GM13977 (cell line): ENCODE data around the gene SLC1A5.

Experiments used
- DNase-seq: peaks from one replicate; pipeline ENCODE4 v3.0.0; 2012; ENCODE audit warnings: low spot score
- in situ Hi-C: fragments of 300-500 bp; cut with MboI; formaldehyde crosslinking; loops from one replicate; pipeline ENCODE4 v1.12.0; 2022; ENCODE audit warnings: low sequenced_read_pairs, low pct_unique_long_range_greater_than_20kb, mixed read lengths, inconsistent platforms; ENCODE audit not compliant: unreplicated experiment
- TF ChIP-seq, protein P1 (sequence below): IDR thresholded peaks from 2 replicates; pipeline ENCODE4 v1.5.1; 2012; ENCODE audit warnings: mild to moderate bottlenecking, control low read depth; ENCODE audit not compliant: insufficient read depth; ENCODE audit errors: extremely low read depth, missing control alignments

SLC1A5 gene

DNA sequence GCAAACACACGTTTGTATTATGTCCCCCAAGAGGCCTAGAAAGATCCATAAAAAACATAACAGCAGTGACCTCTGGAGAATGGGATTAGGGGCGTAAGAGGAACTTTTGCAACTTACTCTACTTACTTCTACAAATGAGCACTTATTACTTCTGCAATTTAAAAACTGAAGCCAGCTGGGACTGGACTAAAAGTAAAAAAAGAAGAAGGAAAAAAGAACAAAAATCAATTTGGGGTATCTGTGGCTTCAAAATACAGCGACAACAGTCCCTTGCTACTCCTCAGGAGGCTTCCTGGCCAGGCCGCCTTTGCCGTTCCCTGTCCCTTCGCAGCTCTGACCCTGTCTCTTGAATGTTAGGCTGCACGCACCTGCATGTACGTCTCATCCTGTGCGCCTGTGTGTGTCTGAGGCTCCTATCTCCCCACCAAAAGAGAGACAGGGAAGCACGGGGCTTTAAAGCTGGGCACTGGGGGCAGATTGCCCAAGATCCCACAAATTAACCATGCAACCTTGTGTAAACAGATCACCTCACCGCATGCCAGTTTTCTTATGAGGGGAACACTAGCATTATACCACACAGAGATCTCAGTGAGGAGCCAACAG is 54.6 kb downstream of the SLC1A5 start:
- TF ChIP-seq, protein P1, sequence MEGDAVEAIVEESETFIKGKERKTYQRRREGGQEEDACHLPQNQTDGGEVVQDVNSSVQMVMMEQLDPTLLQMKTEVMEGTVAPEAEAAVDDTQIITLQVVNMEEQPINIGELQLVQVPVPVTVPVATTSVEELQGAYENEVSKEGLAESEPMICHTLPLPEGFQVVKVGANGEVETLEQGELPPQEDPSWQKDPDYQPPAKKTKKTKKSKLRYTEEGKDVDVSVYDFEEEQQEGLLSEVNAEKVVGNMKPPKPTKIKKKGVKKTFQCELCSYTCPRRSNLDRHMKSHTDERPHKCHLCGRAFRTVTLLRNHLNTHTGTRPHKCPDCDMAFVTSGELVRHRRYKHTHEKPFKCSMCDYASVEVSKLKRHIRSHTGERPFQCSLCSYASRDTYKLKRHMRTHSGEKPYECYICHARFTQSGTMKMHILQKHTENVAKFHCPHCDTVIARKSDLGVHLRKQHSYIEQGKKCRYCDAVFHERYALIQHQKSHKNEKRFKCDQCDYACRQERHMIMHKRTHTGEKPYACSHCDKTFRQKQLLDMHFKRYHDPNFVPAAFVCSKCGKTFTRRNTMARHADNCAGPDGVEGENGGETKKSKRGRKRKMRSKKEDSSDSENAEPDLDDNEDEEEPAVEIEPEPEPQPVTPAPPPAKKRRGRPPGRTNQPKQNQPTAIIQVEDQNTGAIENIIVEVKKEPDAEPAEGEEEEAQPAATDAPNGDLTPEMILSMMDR, result no peak
- no peak for DNase-seq
- in situ Hi-C loops, result no loop called here

DNA sequence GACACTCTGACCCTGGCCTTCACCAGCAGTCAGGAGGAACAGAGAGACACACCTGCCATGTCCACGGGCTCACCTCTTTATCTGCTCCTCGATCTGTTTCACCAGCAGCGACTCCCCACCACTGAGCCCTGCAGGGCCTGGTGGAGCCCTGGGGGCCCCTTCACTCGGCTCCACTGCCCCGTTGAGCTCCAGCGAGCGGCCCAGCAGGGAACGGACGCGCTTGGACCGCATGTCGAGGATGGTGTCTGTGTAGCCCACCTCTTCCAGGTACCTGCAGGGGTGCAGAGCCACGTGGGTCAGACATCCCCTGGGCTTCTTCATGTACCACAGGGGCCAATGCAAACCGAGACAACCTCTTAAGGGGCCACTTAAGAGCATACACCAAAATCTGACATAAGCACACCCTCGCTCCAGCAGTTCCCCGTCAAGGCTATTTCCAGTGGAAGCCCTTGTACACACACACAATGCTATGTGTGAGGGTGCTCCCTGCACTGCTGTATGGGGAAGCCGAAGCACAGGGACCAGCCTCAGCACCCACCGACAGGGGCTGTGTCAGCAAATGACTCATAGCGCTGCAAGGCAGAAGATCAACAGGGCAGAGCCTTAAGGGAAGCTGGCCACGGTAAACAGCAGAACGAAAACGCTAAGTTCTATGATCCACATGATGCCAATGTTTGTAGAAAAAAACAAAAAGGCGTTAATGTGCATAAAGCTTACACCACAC is 55.3 kb downstream of the SLC1A5 start:
- in situ Hi-C loops, result no loop called here
- no peak for DNase-seq
- TF ChIP-seq, protein P1, result no peak

DNA sequence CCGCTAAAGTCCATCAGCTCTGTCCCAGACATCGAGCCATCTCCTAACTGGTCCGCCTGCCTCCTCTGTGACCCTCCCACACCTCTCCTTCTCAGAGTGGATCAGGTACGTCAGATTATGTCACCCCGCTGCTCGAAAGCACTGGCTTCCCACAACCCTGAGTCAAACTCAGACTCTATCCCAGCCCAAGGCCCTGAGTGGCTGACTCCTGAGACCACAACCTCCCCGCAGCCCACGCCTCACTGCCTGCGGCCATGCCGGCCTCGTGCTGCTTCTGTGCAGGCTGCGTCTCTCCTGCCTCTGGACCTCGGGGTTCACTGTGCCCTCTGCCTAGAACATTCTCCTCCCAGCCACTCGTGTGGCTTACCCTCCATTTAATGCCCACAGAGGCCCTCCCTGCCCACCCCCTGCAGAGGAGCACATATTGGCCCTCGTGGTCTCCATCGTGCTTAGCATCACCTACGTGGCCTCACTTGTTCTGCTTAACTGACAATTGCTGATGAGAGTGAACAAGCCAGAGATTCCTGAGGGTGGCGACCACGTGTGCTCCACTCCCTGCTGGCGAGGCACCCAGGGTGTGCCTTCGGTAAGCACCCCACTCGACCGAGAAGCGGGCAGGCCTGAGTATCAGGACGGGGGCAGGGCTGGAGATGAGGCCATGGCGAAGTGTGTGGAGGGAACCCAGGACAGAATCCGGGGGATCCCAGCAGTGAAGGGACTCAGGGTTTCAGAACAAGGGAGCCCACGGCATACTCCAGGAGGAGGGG is 56.0 kb downstream of the SLC1A5 start:
- TF ChIP-seq, protein P1, result no peak
- DNase-seq, result no peak
- in situ Hi-C loops, result no loop called here

DNA sequence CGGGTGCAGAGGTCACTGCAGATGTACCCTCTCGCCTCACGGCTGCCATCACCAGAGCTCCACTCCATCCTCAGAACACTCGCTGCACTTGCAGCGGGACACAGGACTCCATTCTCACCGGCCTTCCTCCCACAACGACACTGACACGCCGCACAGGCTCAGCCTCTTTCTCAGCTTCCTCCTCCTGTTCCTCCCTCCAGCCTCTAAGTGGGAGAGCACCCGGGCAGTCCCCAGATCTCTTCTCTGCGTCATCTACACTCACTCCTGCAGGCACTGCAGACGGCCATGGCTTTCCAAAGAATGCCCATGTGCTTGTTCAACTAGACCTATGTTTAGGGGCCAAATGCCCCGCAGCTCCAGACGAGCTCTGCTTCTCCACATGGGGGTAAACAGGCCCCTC is 56.8 kb downstream of the SLC1A5 start:
- TF ChIP-seq, protein P1, result no peak
- no peak for DNase-seq
- in situ Hi-C loops, result no loop called here

DNA sequence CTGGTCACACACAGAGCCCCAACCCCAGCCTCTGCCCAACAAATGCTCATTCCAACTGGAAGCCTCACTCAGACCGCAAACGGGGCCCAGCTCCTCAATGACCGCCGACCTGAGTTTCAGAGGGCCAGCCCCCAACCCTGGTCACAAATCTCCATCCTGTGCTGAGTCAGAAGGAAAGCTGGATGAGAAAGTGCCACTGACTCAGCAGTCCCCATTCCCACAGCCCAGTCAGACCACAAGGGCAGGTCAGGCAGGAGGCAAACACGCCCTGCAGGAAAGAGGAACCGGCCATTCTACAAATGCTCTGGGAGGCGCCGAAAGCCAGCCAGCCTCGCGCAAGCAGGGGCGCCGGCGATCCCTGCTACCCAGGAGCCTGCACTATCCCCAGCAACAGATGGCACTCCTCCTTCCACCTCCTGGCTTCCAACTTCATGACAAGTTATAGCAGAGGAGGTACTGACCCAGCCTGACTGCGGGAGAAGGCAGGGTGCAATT is 57.3 kb downstream of the SLC1A5 start:
- TF ChIP-seq, protein P1, result no peak
- DNase-seq, result no peak
- in situ Hi-C loops, result no loop called here

DNA sequence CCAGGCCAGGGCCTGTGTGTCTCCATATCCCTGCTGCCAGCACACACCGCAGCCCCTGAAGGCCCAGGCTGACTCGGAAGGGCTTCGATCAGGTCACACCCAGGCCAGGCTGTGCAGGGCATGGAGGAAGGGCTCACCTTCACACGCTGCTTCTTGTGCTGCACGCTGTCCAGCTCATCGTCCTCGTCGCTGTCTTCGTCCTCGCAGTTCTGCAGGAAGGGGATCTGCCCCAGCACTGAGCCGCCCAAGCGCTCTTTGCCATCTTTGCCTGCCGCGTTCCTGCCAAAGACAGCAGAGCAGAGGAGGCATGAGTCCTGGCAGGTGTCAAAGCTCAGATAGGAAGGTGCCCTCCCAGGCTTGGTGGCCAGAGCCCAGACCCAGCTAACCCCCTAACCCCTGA is 57.8 kb downstream of the SLC1A5 start:
- in situ Hi-C loops, result no loop called here
- DNase-seq, result no peak
- TF ChIP-seq, protein P1, result no peak
